GM21723 (cell line): Measurements from ENCODE around the gene CLDN1.

Experiments
- ATAC-seq: cut with Tn5 transposase; IDR thresholded peaks from one replicate; pipeline ENCODE4 v1.9.1; 2021; ENCODE audit warnings: mild to moderate bottlenecking, moderate library complexity; ENCODE audit not compliant: unreplicated experiment

Gene CLDN1, protein sequence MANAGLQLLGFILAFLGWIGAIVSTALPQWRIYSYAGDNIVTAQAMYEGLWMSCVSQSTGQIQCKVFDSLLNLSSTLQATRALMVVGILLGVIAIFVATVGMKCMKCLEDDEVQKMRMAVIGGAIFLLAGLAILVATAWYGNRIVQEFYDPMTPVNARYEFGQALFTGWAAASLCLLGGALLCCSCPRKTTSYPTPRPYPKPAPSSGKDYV

GRCh38 chr3:190321789-190322603 lies at the start of gene CLDN1:
TSS of gene CLDN1 (minus strand) at chr3:190322446. CDS start at chr3:190322206, 240 bp downstream.
- ATAC-seq, result peak; percentile 93

DNA sequence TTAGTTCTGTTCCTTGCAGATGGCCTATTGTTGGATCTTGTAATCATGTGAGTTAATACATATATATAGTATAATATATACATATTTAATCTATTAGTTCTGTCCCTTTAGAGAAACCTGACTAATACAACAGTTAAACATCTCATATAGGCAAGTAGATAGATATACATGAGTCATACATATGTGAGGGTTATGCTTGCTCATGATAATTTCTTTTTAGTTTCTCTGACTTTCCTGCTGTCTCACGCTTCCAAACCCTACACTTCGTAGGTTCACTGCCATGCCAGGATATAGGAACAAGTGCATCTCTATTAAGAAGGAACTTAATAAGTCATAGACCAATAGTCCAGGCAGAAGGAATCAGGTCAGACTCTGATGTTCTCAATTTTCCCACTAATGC lies 48.9 kb upstream of the CLDN1 start:
- ATAC-seq, result no peak

DNA sequence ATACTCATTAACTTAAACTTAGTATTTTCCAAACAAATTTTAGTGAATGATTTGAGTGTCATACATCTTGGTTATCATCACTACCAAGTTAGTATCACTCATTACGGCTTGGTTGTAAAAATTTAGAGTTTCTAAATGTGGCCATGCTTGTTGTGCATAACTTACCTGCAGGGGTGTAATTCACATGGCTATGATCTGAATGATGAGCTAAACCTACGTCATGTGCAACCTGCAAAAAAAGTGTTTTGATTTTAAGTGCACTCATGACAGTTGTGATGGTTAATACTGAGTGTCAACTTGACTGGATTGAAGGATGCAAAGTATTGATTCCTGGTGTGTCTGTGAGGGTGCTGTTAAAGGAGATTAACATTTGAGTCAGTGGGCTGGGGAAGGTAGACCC lies 48.1 kb upstream of the CLDN1 start:
- ATAC-seq, result no peak

DNA sequence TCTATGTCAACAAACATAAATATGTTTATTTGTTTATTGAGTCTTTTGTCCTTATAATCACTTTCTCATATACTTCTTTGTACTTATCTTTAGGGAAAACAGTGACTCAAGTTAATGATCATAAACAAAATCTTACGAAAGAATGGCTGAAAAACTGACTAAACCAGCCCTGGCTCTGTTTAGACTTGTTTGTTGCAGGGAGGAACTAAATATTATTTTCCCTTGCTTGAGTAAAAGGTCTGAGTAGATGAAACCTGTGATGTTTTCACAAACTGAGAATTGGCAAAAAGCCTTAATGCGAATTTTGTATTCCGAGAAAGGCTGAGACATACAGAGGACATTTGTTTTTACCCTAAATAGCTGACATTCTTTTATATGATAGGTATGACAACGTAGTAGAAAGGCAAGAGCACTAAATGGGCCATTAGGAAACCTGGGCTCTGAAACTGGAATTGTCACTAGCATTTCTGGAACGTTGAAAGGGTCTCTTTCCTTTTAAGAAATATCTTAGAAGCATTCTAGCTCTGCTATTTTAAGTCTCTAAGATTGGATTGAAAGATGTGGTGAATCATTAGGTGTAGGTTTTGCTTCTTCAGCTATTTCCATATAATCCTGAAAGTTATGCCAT lies 47.5 kb upstream of the CLDN1 start:
- ATAC-seq, result no peak

DNA sequence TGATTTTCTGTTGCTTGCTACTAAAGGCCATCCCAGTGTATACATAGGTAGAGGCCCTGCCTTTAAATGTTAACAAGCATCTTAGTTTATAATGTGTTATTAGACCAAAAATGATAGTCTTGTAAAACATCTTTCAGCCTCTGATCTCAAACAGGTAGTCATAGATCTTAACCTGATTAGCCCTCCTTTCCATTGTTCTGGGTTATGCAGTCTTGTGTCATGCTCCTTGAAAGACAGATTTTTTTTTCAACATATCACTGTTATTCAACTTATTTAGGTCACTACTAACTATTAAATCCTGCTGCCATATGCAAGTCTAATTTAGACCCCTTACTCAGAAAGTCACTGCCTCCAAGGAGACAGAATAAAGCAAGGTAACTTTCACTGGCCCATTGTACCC lies 46.6 kb upstream of the CLDN1 start:
- ATAC-seq, result no peak

DNA sequence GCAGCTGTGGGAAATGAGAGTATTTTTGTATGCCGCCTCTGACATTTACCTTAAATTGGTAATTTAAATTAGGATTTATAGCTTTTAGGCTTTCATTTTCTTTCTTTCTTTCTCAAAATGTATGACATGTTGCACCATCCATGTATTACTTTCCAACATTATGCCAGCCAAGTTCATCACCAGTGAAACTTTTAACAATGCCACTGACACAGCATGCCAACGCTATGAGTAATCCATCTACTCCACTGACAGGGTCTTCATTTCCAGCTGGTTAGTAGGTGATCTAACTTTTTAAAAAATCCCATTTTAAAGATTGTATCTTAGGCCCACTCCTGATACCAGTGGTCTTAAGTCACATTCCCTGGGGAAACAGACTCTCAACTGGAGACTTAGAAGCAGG lies 43.9 kb upstream of the CLDN1 start:
- no peak for ATAC-seq

DNA sequence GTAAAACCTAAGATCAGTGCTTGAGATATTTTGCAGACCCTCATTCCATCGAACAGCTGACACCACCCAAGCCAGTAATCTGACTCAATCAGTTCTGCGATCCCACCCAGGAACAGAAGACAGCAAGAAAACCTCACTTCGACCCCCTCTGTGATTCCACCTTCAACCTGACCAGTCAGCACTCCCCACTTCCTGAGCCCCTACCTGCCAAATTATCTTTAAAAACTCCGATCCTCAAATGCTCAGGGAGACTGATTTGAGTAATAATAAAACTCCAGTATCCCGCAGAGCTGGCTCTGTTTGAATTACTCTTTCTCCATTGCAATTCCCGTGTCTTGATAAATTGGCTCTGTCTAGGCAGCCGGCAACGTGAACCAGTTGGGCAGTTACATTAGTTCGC lies 40.0 kb upstream of the CLDN1 start:
- no peak for ATAC-seq

DNA sequence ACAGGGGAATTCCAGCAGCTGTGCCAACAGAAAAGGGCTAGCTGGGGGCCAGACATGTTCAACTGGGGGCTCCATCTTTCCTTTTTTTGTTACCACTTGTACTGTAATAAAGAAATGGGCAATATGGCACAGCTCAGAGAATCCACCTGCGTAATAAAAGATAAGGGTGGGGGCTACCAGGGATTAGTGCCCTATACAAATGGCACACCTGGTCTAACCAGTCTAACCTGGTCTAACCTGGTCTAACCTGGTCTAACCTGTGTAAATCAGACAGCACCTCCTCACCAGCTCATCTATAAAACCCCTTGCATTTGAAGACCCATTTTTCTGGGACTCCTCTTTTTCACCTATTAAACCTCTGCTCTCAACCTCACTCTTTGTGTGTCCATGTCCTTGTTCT lies 39.5 kb upstream of the CLDN1 start:
- ATAC-seq, result no peak

- ATAC-seq, result no peak
These were observed 38.0 kb upstream of the CLDN1 start for GRCh38 chr3:190360228-190360627.

GRCh38 chr3:190359813-190360212 lies 37.6 kb upstream of the CLDN1 start:
- ATAC-seq, result no peak

- ATAC-seq, result no peak
These were observed 35.2 kb upstream of the CLDN1 start for GRCh38 chr3:190357468-190357867.

DNA sequence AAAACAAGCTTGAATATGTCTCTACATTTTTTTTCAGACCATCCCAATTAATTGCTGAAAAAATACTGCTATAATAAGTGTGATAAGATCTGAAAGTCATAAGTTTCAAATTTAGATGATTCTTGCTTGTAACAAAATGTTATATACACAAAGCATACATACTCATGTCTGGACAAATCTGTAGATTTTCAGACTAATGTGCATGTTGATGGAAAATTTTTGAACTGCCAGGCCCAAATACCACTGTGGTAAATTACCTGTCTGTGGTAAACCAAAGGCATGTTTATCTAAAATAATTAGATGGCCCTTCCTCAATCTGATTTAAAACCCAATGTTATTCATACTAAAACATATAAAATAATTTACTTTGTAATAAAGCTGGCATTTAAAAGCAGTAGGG lies 34.0 kb upstream of the CLDN1 start:
- no peak for ATAC-seq

DNA sequence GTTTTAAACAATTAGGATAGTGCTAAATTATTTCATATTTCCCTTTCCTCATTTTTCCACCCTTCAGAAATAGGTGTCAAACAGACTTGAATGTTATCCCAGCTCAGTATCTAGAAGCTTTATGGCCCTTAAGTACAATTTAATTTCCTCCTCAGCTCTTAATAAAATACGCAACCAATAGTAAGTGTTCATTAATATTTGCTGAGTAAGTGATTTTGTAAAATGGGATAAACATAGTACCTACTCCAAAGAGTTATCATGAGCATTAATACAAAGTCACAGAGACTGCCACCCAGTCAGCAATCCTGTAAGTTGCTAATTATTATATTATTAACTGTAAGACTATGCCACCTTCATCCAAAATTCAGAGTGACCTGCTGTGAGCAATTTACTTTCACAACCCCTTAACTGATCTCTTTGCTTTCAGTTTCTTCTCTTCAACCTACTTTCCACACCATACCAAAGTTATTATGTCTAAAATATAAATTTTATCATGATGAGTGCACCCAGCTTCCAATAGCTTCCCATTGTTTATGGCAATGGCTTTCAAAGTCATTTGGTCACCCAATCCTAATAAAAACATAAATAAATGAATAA lies 30.7 kb upstream of the CLDN1 start:
- no peak for ATAC-seq

GRCh38 chr3:190346541-190346940 lies 24.3 kb upstream of the CLDN1 start:
- ATAC-seq, result no peak

- no peak for ATAC-seq
These were observed 23.6 kb upstream of the CLDN1 start for GRCh38 chr3:190345878-190346277.

DNA sequence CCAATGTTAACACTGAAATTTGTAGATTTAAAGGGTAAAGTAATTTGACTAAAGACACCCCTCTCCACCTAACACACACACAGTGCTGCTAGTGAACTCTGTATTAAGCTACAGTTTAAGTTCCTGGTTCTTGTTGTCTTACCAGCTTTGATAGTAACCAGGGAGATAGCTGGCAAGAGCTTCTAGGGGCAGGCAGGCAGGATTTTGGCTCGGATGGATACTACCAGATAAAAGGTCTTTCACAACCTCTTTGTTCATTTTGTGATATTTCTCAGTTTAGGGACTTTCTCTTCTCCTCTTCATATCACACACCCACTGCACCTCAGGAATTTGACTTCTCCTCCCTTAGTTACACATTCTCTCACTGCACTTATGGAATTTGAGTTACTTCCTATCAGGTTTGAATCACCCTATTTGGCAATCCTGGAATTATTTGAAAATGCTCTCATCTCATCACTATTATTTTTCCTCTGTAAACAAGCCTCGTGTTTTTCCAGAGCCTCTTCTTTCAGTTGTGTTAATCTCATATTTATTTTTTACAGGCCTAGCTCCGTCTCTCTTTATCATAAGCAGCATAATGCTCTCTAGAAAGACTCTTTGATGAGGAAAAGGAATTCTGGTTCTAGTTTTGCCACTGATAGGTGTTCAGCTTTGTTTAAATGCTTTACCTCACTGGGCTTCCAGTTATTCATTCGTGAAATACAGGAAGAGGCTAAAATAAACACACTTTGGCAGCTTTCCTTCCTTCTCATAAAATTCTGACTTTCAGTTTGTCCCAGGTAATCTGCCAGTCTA lies 23.0 kb upstream of the CLDN1 start:
- no peak for ATAC-seq

- no peak for ATAC-seq
These were observed 17.8 kb upstream of the CLDN1 start for GRCh38 chr3:190340071-190340470.

GRCh38 chr3:190339130-190339529 lies 16.9 kb upstream of the CLDN1 start:
- peak; percentile 81 for ATAC-seq

DNA sequence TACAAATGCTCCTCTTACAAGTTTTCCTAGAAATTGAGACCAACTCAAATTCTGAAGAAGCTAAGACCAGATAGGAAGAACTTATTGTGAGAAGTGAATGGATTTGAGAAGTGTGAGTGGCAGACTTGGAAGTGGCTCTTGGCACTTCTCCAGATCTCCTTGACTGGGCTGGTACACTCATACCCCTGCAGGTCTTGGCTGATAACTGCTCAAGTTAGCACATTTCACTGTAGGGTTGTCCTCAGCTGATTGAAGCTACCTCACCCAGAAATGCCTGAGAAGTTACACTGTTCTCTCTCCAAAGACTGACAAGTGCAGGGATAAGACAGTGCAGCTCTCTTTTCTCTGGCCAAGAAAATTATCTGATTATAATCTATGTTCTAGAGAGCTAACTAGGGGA lies 16.5 kb upstream of the CLDN1 start:
- no peak for ATAC-seq

DNA sequence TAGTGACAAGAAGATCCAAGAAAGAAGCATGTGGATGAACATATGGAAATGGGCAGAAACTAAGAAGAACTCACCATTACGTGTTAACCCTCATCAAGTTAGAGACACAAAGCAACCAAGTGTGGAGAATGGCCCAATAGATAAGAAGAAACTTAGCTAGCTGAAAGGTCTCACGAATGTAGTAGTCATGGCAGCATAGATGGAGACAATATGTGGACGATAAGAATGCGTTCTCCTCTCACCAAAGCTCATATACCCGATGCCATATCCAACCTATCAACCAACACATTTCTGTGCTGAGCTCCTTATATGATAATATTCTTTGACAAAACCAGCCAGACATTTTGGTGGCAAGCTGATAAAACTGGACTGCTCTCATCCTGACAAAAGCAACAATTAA lies 15.1 kb upstream of the CLDN1 start:
- ATAC-seq, result no peak
